AG20443 (cell line): ENCODE results near the gene DSC3.

ENCODE experiments used
- DNase-seq: peaks from one replicate; pipeline ENCODE4 v3.0.0; 2012; ENCODE audit warnings: low spot score, mixed read lengths

DSC3 gene

GRCh38 chr18:30971338-30971956, 71.1 kb downstream of the DSC3 start:
- DNase-seq = peak; percentile 18

DNA sequence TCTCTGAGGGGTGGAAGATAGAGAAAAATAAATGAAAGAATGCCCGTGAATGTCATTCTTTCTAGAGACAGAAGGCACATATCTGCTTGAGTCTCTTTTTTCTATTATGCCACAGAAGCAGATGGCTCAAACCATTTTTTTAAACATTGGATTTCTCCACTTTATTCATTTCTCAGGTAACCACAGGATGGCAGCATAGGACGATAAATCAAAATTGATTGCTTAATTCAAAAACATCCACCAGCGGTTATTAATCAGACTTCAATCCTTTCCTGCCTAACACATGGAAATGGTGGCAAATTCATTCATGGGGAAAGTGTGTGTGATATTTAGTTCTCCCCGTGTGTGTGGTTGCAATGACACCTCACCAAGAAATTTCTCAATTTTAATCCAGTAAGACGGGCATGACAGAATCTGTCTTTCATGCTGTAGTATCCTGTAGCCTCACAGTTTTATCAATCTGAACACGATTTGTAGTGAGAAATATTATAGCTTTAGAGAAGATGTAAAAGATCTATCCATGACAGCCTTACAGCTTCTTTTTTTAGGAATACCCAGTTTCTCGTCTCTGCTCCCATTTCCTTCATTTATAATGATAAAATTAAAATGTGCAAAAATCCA, 72.2 kb downstream of the DSC3 start:
- no peak for DNase-seq

GRCh38 chr18:30969670-30970170, 72.8 kb downstream of the DSC3 start:
- no peak for DNase-seq

DNA sequence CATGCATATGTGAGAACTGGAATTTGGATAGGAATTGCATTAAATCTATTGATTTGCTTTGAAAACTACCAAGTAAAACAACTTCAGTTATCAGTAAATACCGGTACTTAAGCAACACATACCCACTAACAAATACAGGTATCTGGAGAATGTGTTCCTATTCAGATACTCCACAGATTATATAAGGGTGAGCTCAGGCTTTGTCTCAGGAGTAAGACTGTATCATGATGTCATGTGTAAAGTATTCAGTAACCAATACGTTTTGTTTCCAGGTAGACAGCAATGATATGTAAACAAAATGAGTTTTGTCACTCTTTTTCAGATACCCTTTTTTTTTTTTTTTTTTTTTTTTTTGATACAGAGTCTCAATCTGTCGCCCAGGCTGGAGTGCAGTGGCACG, 74.8 kb downstream of the DSC3 start:
- DNase-seq = no peak

DNA sequence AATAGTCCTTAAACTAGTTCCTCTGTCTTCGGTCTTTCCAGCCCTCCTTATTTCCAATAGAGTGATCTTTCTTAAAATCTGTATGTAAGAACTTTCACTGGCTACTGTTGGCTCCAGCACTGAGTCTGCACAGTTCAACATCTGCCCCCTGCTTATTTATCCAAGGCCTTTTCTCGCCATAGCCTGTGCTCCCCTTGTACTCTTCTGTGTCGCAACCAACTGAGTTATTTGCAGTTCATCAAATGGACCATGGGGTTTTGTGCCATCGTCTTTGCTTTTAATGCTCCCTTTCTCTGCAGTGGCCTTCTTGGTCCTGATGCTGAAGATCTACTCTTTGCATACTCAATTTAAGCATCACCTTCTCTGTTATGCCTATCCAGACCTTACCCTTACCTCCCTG, 77.3 kb downstream of the DSC3 start:
- DNase-seq = no peak

- DNase-seq = no peak
These were observed 81.9 kb downstream of the DSC3 start for GRCh38 chr18:30960661-30961060.

DNA sequence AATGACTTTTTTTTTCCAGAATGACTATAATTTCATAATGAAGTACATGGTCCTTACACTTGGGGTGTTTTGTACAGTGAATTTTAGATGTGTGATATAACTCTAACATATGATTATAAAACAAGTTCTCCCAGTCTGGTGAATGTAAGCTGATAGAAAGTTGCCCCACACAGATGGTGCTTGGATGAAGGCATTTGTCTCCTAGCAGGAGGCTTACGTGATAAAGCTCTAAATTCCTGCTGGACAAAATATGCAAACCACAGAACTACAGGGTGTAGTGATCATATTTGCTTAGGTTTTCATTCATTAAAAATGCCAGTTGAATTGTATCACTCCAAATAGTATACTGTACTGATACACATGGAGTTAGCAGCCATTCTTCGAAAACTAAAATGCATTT, 85.5 kb downstream of the DSC3 start:
- no peak for DNase-seq

DNA sequence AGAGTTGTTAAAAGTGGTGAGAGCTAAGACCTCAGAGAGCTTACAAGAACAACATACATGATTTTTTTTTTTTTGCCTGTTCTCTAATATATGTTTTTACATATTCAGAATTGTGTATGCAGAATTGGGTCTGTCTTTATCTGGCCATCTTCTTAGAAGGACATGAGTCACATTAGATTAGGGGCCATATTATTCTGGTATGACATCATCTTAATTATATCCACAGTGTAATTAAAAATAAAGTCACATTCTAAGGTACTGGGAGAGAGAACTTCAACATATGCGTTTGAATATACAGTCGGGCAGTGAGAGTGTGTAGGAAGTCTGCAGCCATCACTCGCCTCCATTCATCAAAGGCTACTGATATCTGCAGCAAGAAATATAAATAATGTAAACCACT, 88.3 kb downstream of the DSC3 start:
- no peak for DNase-seq

GRCh38 chr18:30945761-30946160, 96.8 kb downstream of the DSC3 start:
- no peak for DNase-seq

- no peak for DNase-seq
These were observed 97.6 kb downstream of the DSC3 start for GRCh38 chr18:30944773-30945417.

DNA sequence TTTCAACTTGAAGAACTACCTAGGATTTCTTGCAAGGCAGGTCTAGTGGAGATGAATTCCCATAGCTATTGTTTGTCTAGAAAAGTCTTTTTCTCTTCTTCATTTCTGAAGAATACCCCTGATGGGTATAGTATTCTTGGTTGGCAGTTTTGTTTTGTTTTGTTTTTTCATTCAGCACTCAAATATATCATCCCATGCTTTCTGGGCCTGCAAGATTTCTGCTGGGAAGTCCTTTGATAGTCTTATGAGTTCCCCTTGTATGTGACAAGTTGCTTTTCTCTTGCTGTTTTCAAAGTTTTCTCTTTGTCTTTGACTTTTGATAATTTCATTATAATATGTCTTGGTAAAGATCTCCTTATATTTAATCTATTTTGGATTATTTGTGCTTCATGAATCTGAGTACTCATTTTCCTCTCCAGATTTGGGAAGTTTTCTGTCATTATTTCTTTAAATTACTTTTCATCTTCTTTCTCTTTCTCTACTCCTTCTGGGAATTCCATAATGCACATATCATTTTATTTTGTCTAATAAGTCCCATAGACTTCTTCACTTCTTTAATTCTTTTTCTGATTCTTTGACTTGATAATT, 101.5 kb downstream of the DSC3 start:
- no peak for DNase-seq
